Suppressor macrophage (primary cell): ENCODE data around the gene HNRNPDL.
"Not testable (repeated sequence)": the region's sequence is repeated elsewhere in the genome, so short reads cannot be mapped to it uniquely, and the experiment has no call there.

ENCODE experiments used
- DNase-seq, 4 experiments: peaks; one replicate each; pipeline ENCODE4 v3.0.0-alpha.2; 2020 to 2022

Gene HNRNPDL

GRCh38 chr4:82386312-82386711 lies 44.0 kb downstream of the HNRNPDL start:
- not testable (repeated sequence) for DNase-seq

- DNase-seq: peak in 3 of 4 experiments; percentile 27 to 52 (median 29)
Observed at GRCh38 chr4:82382751-82383150, 47.5 kb downstream of the HNRNPDL start.

GRCh38 chr4:82381661-82382296 lies 48.5 kb downstream of the HNRNPDL start:
- DNase-seq: peak; percentile 60 to 78 (median 73)

GRCh38 chr4:82381235-82381634 lies 49.0 kb downstream of the HNRNPDL start:
- DNase-seq: peak in 2 of 4 experiments; percentile 8 to 12

- DNase-seq: no peak
Observed at GRCh38 chr4:82380831-82381230, 49.4 kb downstream of the HNRNPDL start.

- DNase-seq: no peak
Observed at GRCh38 chr4:82380344-82380743, 49.9 kb downstream of the HNRNPDL start.

- no peak for DNase-seq
Observed at GRCh38 chr4:82376109-82376508, 54.2 kb downstream of the HNRNPDL start.

GRCh38 chr4:82373816-82374625 lies 56.2 kb downstream of the HNRNPDL start, which contains the start of gene HNRNPD:
Gene HNRNPD (minus strand): TSS chr4:82373991. CDS start chr4:82373678, 313 bp downstream.
- DNase-seq: peak; percentile 97 to 99 (median 98)

- no peak for DNase-seq
Observed at GRCh38 chr4:82373486-82373815, 56.8 kb downstream of the HNRNPDL start.
